ENCODE results near the gene PSPN.
"Not testable (repeated sequence)": the region's sequence is repeated elsewhere in the genome, so short reads cannot be mapped to it uniquely, and the experiment has no call there.

The PSPN gene

DNA sequence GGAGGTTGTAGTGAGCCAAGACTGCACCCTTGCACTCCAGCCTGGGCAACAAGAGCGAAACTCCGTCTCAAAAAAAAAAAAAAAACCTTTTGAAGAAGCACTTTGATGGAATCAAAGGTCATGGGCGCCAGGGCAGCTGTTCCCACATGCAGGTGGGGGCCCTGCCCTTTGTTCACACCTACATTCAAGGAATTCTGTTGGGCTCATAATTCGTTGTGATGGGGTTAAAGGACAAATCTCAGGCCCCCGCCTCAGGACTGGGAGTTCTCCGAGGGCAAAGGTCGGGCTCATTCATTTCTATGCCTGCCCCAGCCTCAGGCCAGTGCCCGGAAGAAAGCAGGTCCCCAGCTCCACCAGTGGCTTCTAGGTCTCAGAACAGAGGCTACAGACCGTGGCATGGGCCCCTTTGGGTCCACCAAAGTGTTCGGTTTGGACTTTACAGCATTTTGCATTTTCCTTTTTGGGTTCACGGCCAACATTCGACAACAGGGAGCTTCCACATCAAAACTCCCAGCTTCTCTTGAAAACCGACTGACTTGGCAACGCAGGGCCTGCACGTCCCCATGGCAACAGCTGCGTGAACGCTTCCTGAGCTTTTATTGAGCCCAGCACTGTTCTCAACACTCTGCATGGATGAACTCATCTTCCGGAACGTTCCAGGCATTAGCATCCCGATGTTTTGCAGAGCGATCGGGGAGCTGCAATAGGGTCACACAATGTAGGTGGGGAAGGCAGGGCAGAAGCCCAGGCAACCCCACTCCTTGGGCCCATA is 27.3 kb upstream of the PSPN start:
- no peaks in the 10 kb centered on the region for H3K36me3 ChIP-seq (ENCODE audit: low read depth)
- H3K9me3 ChIP-seq (ENCODE audit: severe bottlenecking) = no peaks in the 10 kb centered on the region
- no peaks in the 10 kb centered on the region for H3K27me3 ChIP-seq (ENCODE audit: insufficient read depth, poor library complexity, severe bottlenecking)
- H3K27ac ChIP-seq (ENCODE audit: poor library complexity, severe bottlenecking) = no peak overlapping the region
- no peaks in the 10 kb centered on the region for H3K4me1 ChIP-seq (ENCODE audit: insufficient read depth, poor library complexity, severe bottlenecking)
- H3K4me3 ChIP-seq (ENCODE audit: severe bottlenecking) = no peak overlapping the region
- no peak for TF ChIP-seq CTCF (IDR thresholded peaks at IDR 0.05; ENCODE audit: poor library complexity, severe bottlenecking)
- no peak for ATAC-seq (ENCODE audit: low read depth)
- DNase-seq (ENCODE audit: low spot score) = no peak

DNA sequence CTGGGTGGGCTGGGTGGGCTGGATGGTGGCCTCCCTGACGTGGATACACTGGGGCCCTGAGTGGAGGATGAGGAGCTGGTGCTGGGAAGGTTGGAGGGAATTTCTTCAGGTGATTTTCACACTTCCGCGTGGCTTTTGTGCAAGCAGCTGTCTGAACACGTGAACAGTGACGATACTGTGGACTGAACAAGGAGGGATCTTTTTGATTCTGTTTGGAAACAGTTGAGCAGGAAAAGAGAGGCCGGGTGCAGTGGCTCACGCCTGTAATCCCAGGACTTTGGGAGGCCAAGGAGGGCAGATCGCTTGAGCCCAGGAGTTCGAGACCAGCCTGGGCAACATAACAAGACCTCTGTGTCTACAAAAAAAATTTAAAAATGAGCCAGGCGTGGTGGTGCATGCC is 26.3 kb upstream of the PSPN start:
- H3K27ac ChIP-seq (ENCODE audit: poor library complexity, severe bottlenecking) = no peak overlapping the region
- ATAC-seq (ENCODE audit: low read depth) = no peak
- H3K27me3 ChIP-seq (ENCODE audit: insufficient read depth, poor library complexity, severe bottlenecking) = no peaks in the 10 kb centered on the region
- no peaks in the 10 kb centered on the region for H3K9me3 ChIP-seq (ENCODE audit: severe bottlenecking)
- no peak overlapping the region for H3K4me3 ChIP-seq (ENCODE audit: severe bottlenecking)
- no peaks in the 10 kb centered on the region for H3K36me3 ChIP-seq (ENCODE audit: low read depth)
- no peaks in the 10 kb centered on the region for H3K4me1 ChIP-seq (ENCODE audit: insufficient read depth, poor library complexity, severe bottlenecking)
- TF ChIP-seq CTCF (IDR thresholded peaks at IDR 0.05; ENCODE audit: poor library complexity, severe bottlenecking) = no peak
- DNase-seq (ENCODE audit: low spot score) = no peak

DNA sequence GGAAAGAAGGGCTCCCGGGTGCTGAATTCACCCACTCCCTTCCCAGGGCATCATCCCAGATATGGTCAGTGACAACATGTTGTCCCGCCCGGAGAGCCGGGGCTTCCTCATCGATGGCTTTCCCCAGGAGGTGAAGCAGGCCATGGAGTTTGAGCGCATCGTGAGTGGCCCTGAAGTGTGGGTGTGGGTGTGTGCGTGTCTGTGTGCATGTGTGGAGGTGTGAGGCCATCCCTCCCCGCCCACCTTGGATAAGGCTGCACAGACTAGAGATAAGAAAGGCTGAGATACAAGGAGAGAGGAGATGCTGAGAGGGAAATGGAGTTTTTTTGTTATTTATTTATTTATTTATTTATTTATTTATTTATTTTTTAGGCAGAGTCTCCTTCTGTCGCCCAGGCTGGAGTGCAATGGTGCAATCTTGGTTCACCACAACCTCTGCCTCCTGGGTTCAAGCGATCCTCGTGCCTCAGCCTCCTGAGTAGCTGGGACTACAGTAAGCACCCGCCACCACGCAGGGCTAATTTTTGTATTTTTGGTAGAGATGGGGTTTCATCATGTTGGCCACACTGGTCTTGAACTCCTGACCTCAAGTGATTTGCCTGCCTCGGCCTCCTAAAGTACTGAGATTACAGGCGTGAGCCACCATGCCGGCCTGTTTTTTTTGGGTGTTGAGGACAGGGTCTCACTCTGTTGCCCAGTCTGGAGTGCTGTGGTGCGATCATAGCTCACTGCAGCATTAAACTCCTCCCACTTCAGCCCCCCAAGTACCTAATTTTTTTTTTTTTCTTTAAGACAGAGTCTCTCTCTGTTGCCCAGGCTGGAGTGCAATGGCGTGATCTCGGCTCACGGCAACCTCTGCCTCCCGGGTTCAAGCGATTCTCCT is 24.6 kb upstream of the PSPN start:
- not testable (repeated sequence) for H3K9me3 ChIP-seq (ENCODE audit: severe bottlenecking); DNase-seq (ENCODE audit: low spot score); H3K27ac ChIP-seq (ENCODE audit: poor library complexity, severe bottlenecking); H3K4me3 ChIP-seq (ENCODE audit: severe bottlenecking); ATAC-seq (ENCODE audit: low read depth); H3K27me3 ChIP-seq (ENCODE audit: insufficient read depth, poor library complexity, severe bottlenecking); H3K4me1 ChIP-seq (ENCODE audit: insufficient read depth, poor library complexity, severe bottlenecking); H3K36me3 ChIP-seq (ENCODE audit: low read depth)

- Histone ChIP-seq H3K27ac (ENCODE audit: poor library complexity, severe bottlenecking) (no peak overlapping the region), H3K4me1 (ENCODE audit: insufficient read depth, poor library complexity, severe bottlenecking) (peaks cover 3% of the 10 kb centered on the region), H3K36me3 (ENCODE audit: low read depth) (peaks cover 9% of the 10 kb centered on the region), H3K4me3 (ENCODE audit: severe bottlenecking) (no peak overlapping the region), H3K9me3 (ENCODE audit: severe bottlenecking) (no peaks in the 10 kb centered on the region), H3K27me3 (ENCODE audit: insufficient read depth, poor library complexity, severe bottlenecking) (no peaks in the 10 kb centered on the region)
- DNase-seq (ENCODE audit: low spot score) = no peak
- TF ChIP-seq CTCF (IDR thresholded peaks at IDR 0.05; ENCODE audit: poor library complexity, severe bottlenecking) = no peak
- no peak for ATAC-seq (ENCODE audit: low read depth)
These were observed 20.6 kb upstream of the PSPN start for GRCh38 chr19:6396305-6396704.

DNA sequence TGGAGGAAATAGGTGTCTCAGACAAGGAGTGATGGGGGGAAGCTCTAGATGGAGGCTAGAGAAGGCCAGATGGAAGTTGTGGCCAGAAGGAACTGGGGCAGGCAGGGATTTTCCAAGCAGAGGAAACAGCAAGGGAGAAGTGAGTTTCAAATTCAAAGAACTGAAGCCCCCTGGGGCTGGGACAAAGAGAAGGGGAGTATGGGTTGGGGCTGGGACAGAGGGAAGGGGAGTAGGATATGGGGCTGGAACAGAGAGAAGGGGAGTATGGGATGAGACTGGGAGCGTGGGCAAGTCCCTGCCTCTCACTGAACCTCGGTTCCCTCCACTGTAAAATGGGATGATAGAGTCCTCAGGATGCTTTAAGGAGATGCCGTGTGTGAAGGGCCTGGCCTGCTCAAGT is 19.1 kb upstream of the PSPN start:
- DNase-seq (ENCODE audit: low spot score) = no peak
- H3K4me1 ChIP-seq (ENCODE audit: insufficient read depth, poor library complexity, severe bottlenecking) = peaks cover 3% of the 10 kb centered on the region
- H3K27me3 ChIP-seq (ENCODE audit: insufficient read depth, poor library complexity, severe bottlenecking) = no peaks in the 10 kb centered on the region
- no peak for TF ChIP-seq CTCF (IDR thresholded peaks at IDR 0.05; ENCODE audit: poor library complexity, severe bottlenecking)
- peaks cover 20% of the 10 kb centered on the region for H3K36me3 ChIP-seq (ENCODE audit: low read depth)
- H3K9me3 ChIP-seq (ENCODE audit: severe bottlenecking) = no peaks in the 10 kb centered on the region
- no peak overlapping the region for H3K27ac ChIP-seq (ENCODE audit: poor library complexity, severe bottlenecking)
- H3K4me3 ChIP-seq (ENCODE audit: severe bottlenecking) = no peak overlapping the region
- no peak for ATAC-seq (ENCODE audit: low read depth)

Data from RWPE2 (cell line).